Tongue (tissue), 1 donor: ENCODE data around the gene SIGLEC11. TPM values are rescaled to one million over a fixed set of nuclear protein-coding genes. Genes with fewer than 3 reads are reported as not detected.

Source experiments
- total RNA-seq: library from RNA; depleted of rRNA; stranded (reverse); fragments of >200 nt; gene quantifications from one replicate; pipeline ENCODE4 v1.2.3, GENCODE V29; 2014

Gene SIGLEC11
- total RNA-seq, 1 donor from 2014 or later: 0.92 TPM

Other genes starting within 250 kb of the SIGLEC11 start
- 1.1 TPM for gene TSKS, start 197.9 kb downstream of the SIGLEC11 start, total RNA-seq
- gene AP2A1, start 194.2 kb downstream of the SIGLEC11 start, total RNA-seq: 56.2 TPM
- gene FUZ, start 147.9 kb downstream of the SIGLEC11 start, total RNA-seq: 25.7 TPM
- 38.2 TPM for gene MED25, start 142.9 kb downstream of the SIGLEC11 start, total RNA-seq
- gene PTOV1, start 110.0 kb downstream of the SIGLEC11 start, total RNA-seq: 78.4 TPM
- gene PNKP, start 93.6 kb downstream of the SIGLEC11 start, total RNA-seq: 23.1 TPM
- gene AKT1S1, start 83.8 kb downstream of the SIGLEC11 start, total RNA-seq: 4.5 TPM
- 11.9 TPM for gene TBC1D17, start 83.5 kb downstream of the SIGLEC11 start, total RNA-seq
- gene IL4I1, start 64.3 kb downstream of the SIGLEC11 start, total RNA-seq: not detected
- 3.6 TPM for gene ATF5, start 32.0 kb downstream of the SIGLEC11 start, total RNA-seq
- 33.1 TPM for gene NUP62, start 31.7 kb downstream of the SIGLEC11 start, total RNA-seq
- 23.2 TPM for gene VRK3, start 64.2 kb upstream of the SIGLEC11 start, total RNA-seq
- gene ZNF473, start 64.8 kb upstream of the SIGLEC11 start, total RNA-seq: 14.9 TPM
- not detected for gene IZUMO2, start 202.1 kb upstream of the SIGLEC11 start, total RNA-seq
- 60.6 TPM for gene MYH14, start 242.4 kb upstream of the SIGLEC11 start, total RNA-seq